IPS-15b (cell line): ENCODE data around the gene TMEM200B.
"Not testable (repeated sequence)": the region's sequence is repeated elsewhere in the genome, so short reads cannot be mapped to it uniquely, and the experiment has no call there.

Experiments
- H3K27me3 ChIP-seq: one replicate; pipeline ENCODE4 v1.6.1; 2013; ENCODE audit warnings: low read length; ENCODE audit not compliant: control insufficient read depth, insufficient read depth
- H3K36me3 ChIP-seq: one replicate; pipeline ENCODE4 v1.6.1; 2013; ENCODE audit warnings: low read length; ENCODE audit not compliant: control insufficient read depth, insufficient read depth
- H3K4me1 ChIP-seq: one replicate; pipeline ENCODE4 v1.6.1; 2013; ENCODE audit warnings: mild to moderate bottlenecking, low read length; ENCODE audit not compliant: control insufficient read depth, insufficient read depth
- H3K4me3 ChIP-seq: one replicate; pipeline ENCODE4 v1.5.1; 2013; ENCODE audit warnings: low read depth, low read length
- H3K9ac ChIP-seq: one replicate; pipeline ENCODE4 v1.6.1; 2013; ENCODE audit warnings: low read depth, mild to moderate bottlenecking, low read length
- H3K9me3 ChIP-seq: one replicate; pipeline ENCODE4 v1.6.1; 2013; ENCODE audit warnings: mild to moderate bottlenecking, low read length; ENCODE audit not compliant: control insufficient read depth, insufficient read depth

The TMEM200B gene

DNA sequence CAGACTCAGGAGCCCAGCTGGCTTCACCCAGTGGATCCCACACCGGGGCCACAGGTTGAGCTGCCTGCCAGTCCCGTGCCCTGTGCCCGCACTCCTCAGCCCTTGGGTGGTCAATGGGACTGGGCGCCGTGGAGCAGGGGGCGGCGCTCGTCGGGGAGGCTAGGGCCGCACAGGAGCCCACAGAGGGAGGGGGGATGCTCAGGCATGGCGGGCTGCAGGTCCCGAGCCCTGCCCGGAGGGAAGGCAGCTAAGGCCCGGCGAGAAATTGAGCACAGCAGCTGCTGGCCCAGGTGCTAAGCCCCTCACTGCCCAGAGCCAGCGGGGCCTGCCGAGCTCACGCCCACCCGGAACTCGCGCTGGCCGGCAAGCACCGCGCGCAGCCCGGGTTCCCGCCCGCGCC, 7.4 kb upstream of the TMEM200B start:
- H3K4me1 ChIP-seq, H3K9me3 ChIP-seq, H3K27me3 ChIP-seq, H3K36me3 ChIP-seq, H3K4me3 ChIP-seq, H3K9ac ChIP-seq: not testable (repeated sequence)

DNA sequence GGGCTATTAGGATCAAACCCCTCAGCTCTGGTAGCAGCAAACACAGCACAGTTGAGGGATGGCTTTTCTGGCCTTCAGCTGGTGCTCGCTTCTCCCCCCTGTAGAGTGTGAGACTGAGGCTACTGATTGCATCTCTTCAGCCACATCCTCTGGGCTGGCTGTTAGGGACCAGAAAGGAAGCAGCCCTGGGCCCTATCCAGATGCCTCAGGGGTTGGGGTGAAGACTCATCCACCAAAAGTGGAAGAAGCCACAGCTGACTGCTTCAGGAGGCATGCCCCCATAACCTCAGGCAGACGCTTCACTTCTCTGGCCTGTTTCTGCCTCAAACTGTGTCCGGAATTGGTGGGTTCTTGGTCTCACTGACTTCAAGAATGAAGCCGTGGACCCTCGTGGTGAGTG, 6.2 kb upstream of the TMEM200B start:
- Histone ChIP-seq H3K9ac (no peak overlapping the region), H3K4me1 (no peaks in the 10 kb centered on the region), H3K9me3 (no peaks in the 10 kb centered on the region), H3K4me3 (no peak overlapping the region), H3K36me3 (no peaks in the 10 kb centered on the region), H3K27me3 (peaks cover 9% of the 10 kb centered on the region)

- Histone ChIP-seq H3K9ac (no peak overlapping the region), H3K4me1 (no peaks in the 10 kb centered on the region), H3K9me3 (no peaks in the 10 kb centered on the region)
These were observed 5.0 kb upstream of the TMEM200B start for GRCh38 chr1:29128739-29129138.

GRCh38 chr1:29126198-29126597, 2.5 kb upstream of the TMEM200B start:
- peaks cover 19% of the 10 kb centered on the region for H3K27me3 ChIP-seq
- H3K4me3 ChIP-seq: no peak overlapping the region
- H3K9ac ChIP-seq: no peak overlapping the region
- no peaks in the 10 kb centered on the region for H3K4me1 ChIP-seq
- H3K9me3 ChIP-seq: no peaks in the 10 kb centered on the region
- H3K36me3 ChIP-seq: no peaks in the 10 kb centered on the region

More at GRCh38 chr1:29128739-29129138, 5.0 kb upstream of the TMEM200B start:
- H3K4me3 ChIP-seq: no peak overlapping the region
- peaks cover 9% of the 10 kb centered on the region for H3K27me3 ChIP-seq
- no peaks in the 10 kb centered on the region for H3K36me3 ChIP-seq

GRCh38 chr1:29125788-29126187, 2.1 kb upstream of the TMEM200B start:
- Histone ChIP-seq H3K9ac (no peak overlapping the region), H3K36me3 (no peaks in the 10 kb centered on the region), H3K4me1 (no peaks in the 10 kb centered on the region)

DNA sequence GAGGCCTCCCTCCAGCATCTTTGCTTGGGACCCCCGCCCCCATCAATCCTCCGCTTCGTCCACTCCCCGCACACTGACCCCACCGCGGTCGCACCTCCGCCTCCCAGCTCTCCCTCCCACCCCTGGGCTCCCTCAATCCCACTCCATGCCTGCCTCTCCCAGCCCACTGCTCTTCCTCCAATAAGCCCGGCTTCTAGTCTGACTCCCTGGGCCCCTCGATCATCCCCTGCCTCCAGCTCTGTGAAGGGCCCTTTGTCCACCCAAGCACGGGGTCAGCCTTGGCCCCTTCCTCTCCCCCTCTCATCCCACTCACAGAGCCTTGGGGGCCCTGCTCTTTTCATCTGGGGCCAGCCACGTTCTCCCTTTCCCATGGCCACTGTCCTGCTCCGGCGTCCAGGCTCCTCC, 1.5 kb upstream of the TMEM200B start:
- Histone ChIP-seq H3K36me3 (peaks cover 4% of the 10 kb centered on the region), H3K4me3 (peak overlapping the region; percentile 41), H3K27me3 (peaks cover 22% of the 10 kb centered on the region), H3K9ac (no peak overlapping the region), H3K4me1 (no peaks in the 10 kb centered on the region), H3K9me3 (no peaks in the 10 kb centered on the region)

More at GRCh38 chr1:29125788-29126187, 2.1 kb upstream of the TMEM200B start:
- peaks cover 19% of the 10 kb centered on the region for H3K27me3 ChIP-seq
- no peak overlapping the region for H3K4me3 ChIP-seq
- H3K9me3 ChIP-seq: no peaks in the 10 kb centered on the region

DNA sequence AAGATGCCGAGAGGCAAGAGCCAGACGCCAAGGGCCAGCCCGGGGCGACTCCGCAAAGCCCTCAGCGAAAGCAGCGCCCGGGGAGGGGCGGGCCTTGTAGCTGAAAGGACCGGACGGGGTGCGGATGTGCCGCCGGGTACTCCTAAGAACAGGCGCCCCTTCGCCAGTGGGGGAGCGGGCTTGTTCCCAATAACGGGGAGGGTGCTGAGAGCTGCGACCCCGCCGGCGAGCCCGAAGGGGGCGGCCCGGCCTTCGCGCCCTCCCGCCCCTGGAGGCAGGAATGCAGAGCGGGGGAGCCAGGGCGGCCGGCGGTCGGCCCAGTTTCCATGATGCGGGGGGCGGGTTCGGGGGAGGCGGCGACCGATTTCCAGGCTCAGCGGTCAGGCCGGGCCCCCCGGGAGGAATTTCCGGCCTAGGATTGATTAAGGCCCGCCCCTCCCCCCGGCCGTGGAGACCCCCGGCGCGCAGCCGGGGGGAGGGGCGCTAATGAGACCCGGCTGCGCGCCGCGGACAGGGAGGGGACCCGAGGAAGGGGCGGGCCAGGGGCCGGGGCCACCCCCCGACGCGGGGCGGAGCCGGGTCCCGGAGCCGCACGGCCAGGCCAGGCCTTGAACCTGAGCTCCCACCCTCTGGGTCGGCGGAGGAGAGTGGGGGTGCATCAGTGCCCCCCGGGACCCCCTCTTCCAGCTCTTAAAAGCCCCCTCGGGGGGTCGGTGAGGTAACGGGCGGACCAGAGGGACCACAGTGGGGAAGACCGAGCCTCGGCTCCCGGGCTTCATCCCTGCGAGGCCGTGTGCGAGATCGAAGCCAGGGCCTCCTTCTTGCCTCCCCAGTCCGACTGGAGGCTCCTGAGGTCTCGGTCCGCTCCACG, 898 bp upstream of the TMEM200B start:
- Histone ChIP-seq H3K4me3 (peak overlapping the region; percentile 62), H3K9ac (peak overlapping the region; percentile 70), H3K9me3 (no peaks in the 10 kb centered on the region), H3K4me1 (no peaks in the 10 kb centered on the region), H3K36me3 (peaks cover 4% of the 10 kb centered on the region), H3K27me3 (peaks cover 22% of the 10 kb centered on the region)

- Histone ChIP-seq H3K9me3 (no peaks in the 10 kb centered on the region), H3K4me1 (no peaks in the 10 kb centered on the region), H3K36me3 (peaks cover 4% of the 10 kb centered on the region), H3K9ac (peak overlapping the region; percentile 60), H3K4me3 (peak overlapping the region; percentile 75), H3K27me3 (peaks cover 21% of the 10 kb centered on the region)
These were observed 433 bp downstream of the TMEM200B start for GRCh38 chr1:29123053-29123886.

GRCh38 chr1:29122682-29123052, 1.0 kb downstream of the TMEM200B start:
- Histone ChIP-seq H3K36me3 (peaks cover 4% of the 10 kb centered on the region), H3K4me3 (peak overlapping the region; percentile 75), H3K27me3 (peaks cover 20% of the 10 kb centered on the region), H3K9me3 (no peaks in the 10 kb centered on the region), H3K9ac (no peak overlapping the region), H3K4me1 (no peaks in the 10 kb centered on the region)

GRCh38 chr1:29121936-29122681, 1.6 kb downstream of the TMEM200B start:
- H3K4me3 ChIP-seq: peak overlapping the region; percentile 75

DNA sequence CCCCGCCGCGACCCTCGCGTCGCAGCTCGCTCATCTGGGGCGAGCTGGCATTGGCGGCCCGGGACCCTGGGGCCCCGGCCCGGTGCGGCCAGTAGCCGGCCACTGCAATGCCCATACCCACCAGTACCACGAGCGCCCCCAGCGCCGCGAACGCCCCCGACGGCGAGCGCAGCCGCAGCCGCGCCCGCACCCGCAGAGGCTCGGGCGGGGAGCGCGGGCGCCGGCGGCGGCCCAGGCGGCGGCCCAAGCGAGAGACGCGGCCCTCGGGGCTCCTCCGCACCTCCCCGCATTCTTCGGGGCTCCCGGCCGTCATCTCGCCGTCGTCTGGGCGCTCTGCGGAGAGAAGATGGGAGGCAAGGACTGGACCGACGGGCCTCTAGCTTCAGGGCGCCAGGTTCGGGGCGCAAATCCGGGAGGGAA, 2.2 kb downstream of the TMEM200B start:
- peaks cover 4% of the 10 kb centered on the region for H3K36me3 ChIP-seq
- no peaks in the 10 kb centered on the region for H3K4me1 ChIP-seq
- peak overlapping the region; percentile 60 for H3K9ac ChIP-seq
- peak overlapping the region; percentile 75 for H3K4me3 ChIP-seq
- peaks cover 20% of the 10 kb centered on the region for H3K27me3 ChIP-seq
- no peaks in the 10 kb centered on the region for H3K9me3 ChIP-seq

More at GRCh38 chr1:29121936-29122681, 1.6 kb downstream of the TMEM200B start:
- no peaks in the 10 kb centered on the region for H3K9me3 ChIP-seq
- no peak overlapping the region for H3K9ac ChIP-seq
- H3K36me3 ChIP-seq: peaks cover 4% of the 10 kb centered on the region
- H3K4me1 ChIP-seq: no peaks in the 10 kb centered on the region
- peaks cover 20% of the 10 kb centered on the region for H3K27me3 ChIP-seq
